CD4-positive, alpha-beta T cell treated with Interleukin-15 for 4 hours (primary cell): ENCODE results near the gene UGT1A8.
"Not testable (repeated sequence)": the region's sequence is repeated elsewhere in the genome, so short reads cannot be mapped to it uniquely, and the experiment has no call there.

Source experiments
- DNase-seq: peaks from one replicate; pipeline ENCODE4 v3.0.0-alpha.2; 2020; ENCODE audit warnings: low spot score

The UGT1A8 gene

GRCh38 chr2:233728723-233729301 lies 111.4 kb downstream of the UGT1A8 start, which contains the start of gene UGT1A3:
UGT1A3 (plus strand) TSS chr2:233729042; CDS start chr2:233729127, 85 bp downstream.
- DNase-seq: no peak

- DNase-seq: not testable (repeated sequence)
Observed at GRCh38 chr2:233736868-233737653, 119.6 kb downstream of the UGT1A8 start.

- no peak for DNase-seq
Observed at GRCh38 chr2:233740870-233741269, 123.4 kb downstream of the UGT1A8 start.

DNA sequence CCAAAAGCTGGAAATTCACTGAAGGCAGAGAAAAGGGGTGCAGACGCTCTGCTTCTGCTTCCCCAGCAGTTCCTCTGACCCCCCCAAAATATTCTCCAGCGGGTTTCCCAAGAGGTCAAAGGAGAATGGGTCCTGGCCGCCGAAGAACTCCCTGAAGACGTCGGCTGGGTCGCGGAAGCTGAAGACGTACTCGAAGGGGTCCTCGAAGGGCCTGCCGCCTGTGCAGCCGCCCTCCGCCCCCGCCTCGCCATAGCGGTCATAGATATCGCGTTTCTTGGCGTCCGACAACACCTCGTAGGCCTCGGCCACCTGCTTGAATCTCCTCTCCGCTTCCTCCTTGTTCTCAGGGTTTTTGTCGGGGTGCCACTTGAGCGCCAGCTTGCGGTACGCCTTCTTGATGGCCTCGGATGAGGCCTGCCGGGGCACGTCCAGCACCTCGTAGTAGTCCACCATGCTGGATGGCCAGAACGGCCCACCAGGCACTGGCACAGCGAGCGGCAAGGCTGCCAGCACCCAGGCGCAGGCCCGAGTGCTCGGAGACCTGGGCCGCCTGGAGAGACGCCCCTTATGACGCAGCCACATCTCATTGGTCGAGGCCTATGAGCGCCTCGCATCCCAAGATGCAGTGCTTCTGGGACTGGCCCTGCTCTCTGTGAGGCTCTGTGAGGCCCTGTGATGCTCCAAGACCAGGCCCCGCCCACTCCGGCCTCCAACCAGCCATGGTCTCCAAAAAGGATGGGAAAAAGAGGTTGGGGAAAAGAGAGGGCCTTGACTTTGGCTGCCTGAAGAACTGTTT lies 126.2 kb downstream of the UGT1A8 start:
- DNase-seq: no peak

DNA sequence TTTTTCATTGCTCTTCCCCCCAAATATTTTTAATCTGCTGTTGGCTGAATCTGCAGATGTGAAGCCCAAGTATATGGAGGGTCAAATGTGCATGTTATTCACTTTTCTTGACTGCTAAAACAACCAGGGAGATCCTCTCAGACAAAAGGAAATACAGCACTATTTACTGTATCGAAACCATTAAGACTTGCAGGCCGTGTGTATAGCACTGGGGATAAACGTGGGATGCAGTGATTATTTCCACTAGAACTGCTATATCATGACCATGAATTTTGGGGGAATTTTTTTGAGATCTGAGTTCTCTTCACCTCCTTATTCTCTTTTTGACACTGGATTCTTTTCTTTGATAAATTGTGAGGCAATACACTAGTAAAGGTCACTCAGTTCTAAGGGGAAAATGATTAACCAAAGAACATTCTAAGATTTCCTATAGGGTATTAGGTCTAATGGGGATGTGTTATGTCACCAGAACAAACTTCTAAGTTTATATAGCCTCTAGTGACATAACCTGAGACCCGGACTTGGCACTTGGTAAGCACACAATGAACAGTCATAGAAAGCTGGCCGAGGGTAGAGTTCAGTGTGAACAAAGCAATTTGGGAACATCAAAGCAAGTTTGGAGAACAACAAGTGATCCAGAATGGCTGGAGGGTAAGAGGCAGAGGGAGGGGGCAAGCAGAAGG lies 127.8 kb downstream of the UGT1A8 start:
- DNase-seq: no peak

DNA sequence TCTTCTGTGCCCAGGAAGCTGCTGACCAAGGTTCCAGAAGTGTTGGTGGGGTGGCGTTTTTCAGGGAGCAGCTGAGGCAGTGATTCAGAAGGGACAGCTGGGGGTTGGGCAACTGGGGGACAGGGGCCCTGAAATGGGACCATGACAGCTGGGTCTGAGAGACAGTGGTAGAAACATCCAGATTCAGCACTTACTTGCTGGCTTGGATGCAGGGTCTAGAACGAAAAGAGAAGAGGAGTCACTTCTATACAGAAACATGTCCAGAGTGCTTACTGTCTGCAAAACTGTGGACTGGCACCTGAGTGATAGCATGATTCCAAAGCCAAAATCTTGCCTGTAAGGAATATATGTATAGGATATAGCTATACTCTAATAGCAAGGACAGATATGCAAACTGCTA lies 128.4 kb downstream of the UGT1A8 start:
- DNase-seq: not testable (repeated sequence)

DNA sequence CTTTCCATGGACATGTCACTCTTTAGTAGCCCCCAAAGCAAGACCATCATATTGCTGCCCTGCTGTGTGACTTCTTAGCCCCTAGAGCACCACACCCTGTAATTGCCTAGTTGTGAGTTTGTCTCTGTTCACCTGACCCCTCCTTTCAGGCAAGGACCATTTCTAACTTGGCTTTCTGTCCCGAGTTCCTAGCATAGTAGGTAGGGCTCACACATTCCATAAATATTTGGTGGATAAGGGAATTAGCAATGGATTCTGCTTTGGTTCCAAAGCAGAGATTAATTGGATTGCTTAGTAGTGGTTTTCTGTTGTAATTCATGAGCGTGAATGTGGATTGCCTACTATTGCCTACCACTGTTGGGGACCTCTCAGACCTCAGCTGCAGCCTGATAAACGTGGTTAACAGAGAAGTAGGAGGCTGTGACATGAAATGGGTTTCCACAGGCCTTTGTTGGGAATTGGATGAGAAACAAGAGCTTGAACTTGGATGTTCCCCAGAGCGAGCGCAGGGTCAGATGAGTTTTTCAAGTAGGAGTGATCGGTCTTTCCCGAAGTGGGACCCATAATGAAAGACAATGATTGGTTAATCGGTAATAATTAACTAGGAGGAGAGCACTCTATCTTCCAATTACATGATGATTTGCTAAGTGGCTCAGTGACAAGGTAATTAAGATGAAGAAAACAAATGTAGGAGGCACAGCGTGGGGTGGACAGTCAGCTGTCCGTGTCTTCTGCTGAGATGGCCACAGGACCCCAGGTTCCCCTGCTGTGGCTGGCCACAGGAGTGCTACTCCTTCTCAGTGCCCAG lies 129.2 kb downstream of the UGT1A8 start:
- no peak for DNase-seq

DNA sequence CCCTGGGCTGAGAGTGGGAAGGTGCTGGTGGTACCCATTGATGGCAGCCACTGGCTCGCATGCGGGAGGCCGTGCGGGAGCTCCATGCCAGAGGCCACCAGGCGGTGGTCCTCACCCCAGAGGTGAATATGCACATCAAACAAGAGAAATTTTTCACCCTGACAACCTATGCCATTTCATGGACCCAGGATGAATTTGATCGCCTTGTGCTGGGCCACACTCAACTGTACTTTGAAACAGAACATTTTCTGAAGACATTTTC lies 129.8 kb downstream of the UGT1A8 start:
- DNase-seq: no peak

DNA sequence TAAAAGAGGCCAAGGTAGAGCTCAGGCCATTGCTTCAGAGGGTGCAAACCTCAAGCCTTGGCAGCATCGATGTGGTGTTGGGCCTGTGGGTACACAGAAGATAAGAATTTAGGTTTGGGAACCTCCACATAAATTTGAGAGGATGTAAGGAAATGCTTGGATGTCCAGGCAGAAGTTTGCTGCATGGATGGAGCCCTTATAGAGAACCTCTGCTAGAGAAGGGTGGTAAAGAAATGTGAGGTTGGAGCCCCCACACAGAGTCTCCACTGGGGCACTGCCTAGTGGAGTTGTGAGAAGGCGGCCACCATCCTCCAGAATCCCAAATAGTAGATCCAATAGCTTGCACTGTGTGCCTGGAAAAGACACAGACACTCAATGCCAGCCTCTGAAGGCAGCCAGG lies 133.3 kb downstream of the UGT1A8 start:
- not testable (repeated sequence) for DNase-seq

- not testable (repeated sequence) for DNase-seq
Observed at GRCh38 chr2:233751212-233752009, 134.0 kb downstream of the UGT1A8 start.

DNA sequence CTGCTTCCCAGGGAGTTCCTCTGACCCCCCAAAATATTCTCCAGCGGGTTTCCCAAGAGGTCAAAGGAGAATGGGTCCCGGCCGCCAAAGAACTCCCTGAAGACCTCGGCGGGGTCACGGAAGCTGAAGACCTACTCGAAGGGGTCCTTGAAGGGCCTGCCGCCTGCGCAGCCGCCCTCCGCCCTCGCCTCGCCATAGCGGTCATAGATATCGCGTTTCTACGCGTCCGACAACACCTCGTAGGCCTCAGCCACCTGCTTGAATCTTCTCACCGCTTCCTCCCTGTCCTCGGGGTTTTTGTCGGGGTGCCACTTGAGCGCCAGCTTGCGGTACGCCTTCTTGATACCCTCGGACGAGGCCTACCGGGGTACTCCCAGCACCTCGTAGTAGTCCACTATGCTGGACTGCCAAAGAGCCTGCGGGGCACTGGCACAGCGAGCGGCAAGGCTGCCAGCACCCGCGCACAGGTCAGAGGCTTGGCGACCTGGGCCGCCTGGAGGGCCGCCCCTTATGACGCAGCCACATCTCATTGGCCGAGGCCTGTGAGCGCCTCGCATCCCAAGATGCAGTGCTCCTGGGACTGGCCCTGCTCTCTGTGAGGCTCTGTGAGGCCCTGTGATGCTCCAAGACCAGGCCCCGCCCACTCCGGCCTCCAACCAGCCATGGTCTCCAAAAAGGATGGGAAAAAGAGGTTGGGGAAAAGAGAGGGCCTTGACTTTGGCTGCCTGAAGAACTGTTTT lies 137.6 kb downstream of the UGT1A8 start:
- DNase-seq: no peak

DNA sequence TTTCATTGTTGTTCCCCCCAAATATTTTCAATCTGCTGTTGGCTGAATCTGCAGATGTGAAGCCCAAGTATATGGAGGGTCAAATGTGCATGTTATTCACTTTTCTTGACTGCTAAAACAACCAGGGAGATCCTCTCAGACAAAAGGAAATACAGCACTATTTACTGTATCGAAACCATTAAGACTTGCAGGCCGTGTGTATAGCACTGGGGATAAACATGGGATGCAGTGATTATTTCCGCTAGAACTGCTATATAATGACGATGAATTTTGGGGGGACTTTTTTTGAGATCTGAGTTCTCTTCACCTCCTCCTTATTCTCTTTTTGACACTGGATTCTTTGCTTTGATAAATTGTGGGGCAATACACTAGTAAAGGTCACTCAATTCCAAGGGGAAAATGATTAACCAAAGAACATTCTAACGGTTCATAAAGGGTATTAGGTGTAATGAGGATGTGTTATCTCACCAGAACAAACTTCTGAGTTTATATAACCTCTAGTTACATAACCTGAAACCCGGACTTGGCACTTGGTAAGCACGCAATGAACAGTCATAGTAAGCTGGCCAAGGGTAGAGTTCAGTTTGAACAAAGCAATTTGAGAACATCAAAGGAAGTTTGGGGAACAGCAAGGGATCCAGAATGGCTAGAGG lies 139.1 kb downstream of the UGT1A8 start:
- DNase-seq: no peak

DNA sequence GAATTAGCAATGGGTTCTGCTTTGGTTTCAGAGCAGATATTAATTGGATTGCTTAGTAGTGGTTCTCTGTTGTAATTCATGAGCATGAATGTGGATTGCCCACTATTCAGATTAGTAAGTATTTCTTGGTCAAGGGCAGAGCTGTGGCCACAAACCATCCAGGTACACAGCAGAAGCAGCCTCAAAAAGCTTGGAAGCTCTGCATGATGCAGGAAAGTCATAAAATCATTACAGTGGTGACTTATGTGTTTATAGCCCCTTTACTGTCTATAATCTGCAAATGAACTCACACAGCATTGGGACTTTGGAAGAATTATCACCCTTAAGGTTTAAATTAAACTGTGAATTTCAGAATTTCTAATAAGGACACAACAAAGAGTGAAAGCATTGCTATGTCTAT lies 140.7 kb downstream of the UGT1A8 start:
- no peak for DNase-seq

GRCh38 chr2:233758849-233759248 lies 141.4 kb downstream of the UGT1A8 start:
- no peak for DNase-seq

DNA sequence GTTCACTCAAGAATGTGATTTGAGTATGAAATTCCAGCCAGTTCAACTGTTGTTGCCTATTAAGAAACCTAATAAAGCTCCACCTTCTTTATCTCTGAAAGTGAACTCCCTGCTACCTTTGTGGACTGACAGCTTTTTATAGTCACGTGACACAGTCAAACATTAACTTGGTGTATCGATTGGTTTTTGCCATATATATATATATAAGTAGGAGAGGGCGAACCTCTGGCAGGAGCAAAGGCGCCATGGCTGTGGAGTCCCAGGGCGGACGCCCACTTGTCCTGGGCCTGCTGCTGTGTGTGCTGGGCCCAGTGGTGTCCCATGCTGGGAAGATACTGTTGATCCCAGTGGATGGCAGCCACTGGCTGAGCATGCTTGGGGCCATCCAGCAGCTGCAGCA lies 142.6 kb downstream of the UGT1A8 start, which contains the start of gene UGT1A1:
Gene UGT1A1, plus strand, starts transcription at position 228 of the 400 bp plus-strand sequence. Its CDS starts 18 bp downstream, at position 246.
- no peak for DNase-seq

GRCh38 chr2:233761040-233761769 lies 143.8 kb downstream of the UGT1A8 start:
- no peak for DNase-seq

- no peak for DNase-seq
Observed at GRCh38 chr2:233764264-233764663, 146.8 kb downstream of the UGT1A8 start.

- no peak for DNase-seq
Observed at GRCh38 chr2:233764761-233765160, 147.3 kb downstream of the UGT1A8 start.

DNA sequence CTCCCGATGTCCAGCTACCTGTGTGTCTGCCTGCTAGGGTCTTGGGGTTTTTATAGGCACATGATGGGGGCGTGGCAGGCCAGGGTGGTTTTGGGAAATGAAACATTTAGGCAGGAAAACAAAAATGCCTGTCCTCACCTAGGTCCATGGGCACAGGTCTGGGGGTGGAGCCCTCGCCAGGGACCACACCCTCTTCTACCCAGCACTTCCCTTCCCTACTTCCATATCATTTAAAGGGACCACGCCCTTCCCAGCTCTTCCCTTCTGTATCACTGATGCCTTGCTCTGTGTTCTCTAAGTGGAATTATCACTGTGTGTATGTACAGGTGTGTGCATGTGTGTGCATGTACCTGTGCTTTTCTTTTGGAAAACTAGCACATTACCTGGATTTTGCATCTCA lies 149.0 kb downstream of the UGT1A8 start:
- DNase-seq: no peak
